Neural crest cell (in vitro differentiated cells): ENCODE results near the gene TMEM245. TPM values are rescaled to one million over a fixed set of nuclear protein-coding genes. Genes with fewer than 3 reads are reported as not detected.

Source experiments
- DNase-seq: peaks from one replicate; pipeline ENCODE4 v3.0.0; 2021; ENCODE audit warnings: low read depth, mixed read lengths, low spot score
- H3K27ac Mint-ChIP-seq: one replicate; pipeline ENCODE4 v1.8.0; 2021; ENCODE audit warnings: mild to moderate bottlenecking, mixed read lengths; ENCODE audit not compliant: unreplicated experiment
- H3K27me3 Mint-ChIP-seq: 2 replicates; pipeline ENCODE4 v1.8.0; 2021; ENCODE audit warnings: low read depth, mild to moderate bottlenecking, mixed read lengths
- H3K36me3 Mint-ChIP-seq: 2 replicates; pipeline ENCODE4 v1.8.0; 2021; ENCODE audit warnings: low read depth, mild to moderate bottlenecking, mixed read lengths
- H3K4me1 Mint-ChIP-seq: 2 replicates; pipeline ENCODE4 v1.8.0; 2021; ENCODE audit warnings: mixed read lengths
- H3K4me3 Mint-ChIP-seq: one replicate; pipeline ENCODE4 v1.8.0; 2021; ENCODE audit warnings: mild to moderate bottlenecking, mixed read lengths
- H3K9me3 Mint-ChIP-seq: 2 replicates; pipeline ENCODE4 v1.8.0; 2021; ENCODE audit warnings: mixed read lengths
- CTCF ChIP-seq: fragments of 200-600 bp; sonication (generic); conservative IDR thresholded peaks from 2 replicates; pipeline ENCODE4 v1.5.0; 2021; ENCODE audit warnings: antibody characterized with exemption, mild to moderate bottlenecking
- total RNA-seq: library from RNA; stranded (reverse); gene quantifications from 2 replicates; pipeline ENCODE4 v1.2.1, GENCODE V29; 2021

TMEM245 gene
- total RNA-seq, 1 donor from 2014 or later: 38.7 TPM

DNA sequence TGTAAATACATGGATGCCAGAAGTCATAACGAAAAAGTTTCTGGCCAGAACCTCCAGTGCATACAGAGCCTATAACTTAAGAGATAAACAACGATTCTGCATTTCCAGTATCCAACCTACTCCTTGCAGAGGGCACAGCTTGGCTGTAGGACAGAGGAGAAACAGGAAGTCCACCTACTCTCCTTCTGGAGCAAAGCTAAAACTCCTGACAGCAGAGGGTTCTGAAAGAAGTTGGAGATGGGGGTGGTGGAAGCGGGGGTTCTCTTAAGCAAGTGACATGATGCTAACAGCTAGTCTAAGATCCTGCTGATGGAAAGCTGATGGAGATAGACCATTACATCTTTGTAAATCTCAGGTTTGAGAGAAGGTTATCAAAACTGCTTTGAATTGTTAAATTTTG is 70.9 kb downstream of the TMEM245 start:
- H3K9me3 Mint-ChIP-seq: no peaks in the 10 kb centered on the region
- peaks cover 34% of the 10 kb centered on the region for H3K36me3 Mint-ChIP-seq
- TF ChIP-seq CTCF: no peak
- peaks cover 9% of the 10 kb centered on the region for H3K4me1 Mint-ChIP-seq
- H3K4me3 Mint-ChIP-seq: no peak overlapping the region
- H3K27ac Mint-ChIP-seq: no peak overlapping the region
- DNase-seq: no peak
- no peaks in the 10 kb centered on the region for H3K27me3 Mint-ChIP-seq

DNA sequence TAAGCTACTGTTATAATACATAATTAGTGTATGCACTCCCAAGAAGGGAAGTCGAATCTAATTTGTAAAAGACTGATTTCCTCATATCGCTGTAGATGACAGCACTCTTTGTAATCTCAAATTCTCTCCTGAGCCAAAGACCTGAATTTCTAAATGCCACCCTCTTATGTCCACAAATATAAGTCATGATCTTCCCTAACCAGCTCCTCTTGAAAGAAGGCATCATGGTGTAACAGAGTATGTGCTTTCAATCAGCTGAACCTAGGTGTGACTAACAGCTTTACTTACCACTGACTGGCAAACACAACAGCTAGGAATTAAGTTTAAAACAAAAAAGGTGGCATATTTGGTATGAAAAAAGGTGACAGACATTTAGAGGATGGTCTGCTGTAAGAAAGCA is 72.5 kb downstream of the TMEM245 start:
- Mint-ChIP-seq H3K4me1 (peaks cover 2% of the 10 kb centered on the region), H3K36me3 (peaks cover 34% of the 10 kb centered on the region), H3K4me3 (no peak overlapping the region), H3K27me3 (no peaks in the 10 kb centered on the region), H3K9me3 (peaks cover 2% of the 10 kb centered on the region), H3K27ac (no peak overlapping the region)
- no peak for TF ChIP-seq CTCF
- DNase-seq: no peak

- H3K36me3 Mint-ChIP-seq: peaks cover 32% of the 10 kb centered on the region
Observed at GRCh38 chr9:109046346-109046745, 73.4 kb downstream of the TMEM245 start.

GRCh38 chr9:109043578-109043977 is 76.2 kb downstream of the TMEM245 start:
- Mint-ChIP-seq H3K36me3 (peaks cover 33% of the 10 kb centered on the region), H3K27ac (no peak overlapping the region), H3K4me1 (no peaks in the 10 kb centered on the region), H3K4me3 (no peak overlapping the region), H3K27me3 (no peaks in the 10 kb centered on the region), H3K9me3 (peaks cover 2% of the 10 kb centered on the region)
- TF ChIP-seq CTCF: no peak
- DNase-seq: no peak

More at GRCh38 chr9:109046346-109046745, 73.4 kb downstream of the TMEM245 start:
- Mint-ChIP-seq H3K27ac (no peak overlapping the region), H3K4me3 (no peak overlapping the region), H3K4me1 (no peaks in the 10 kb centered on the region), H3K9me3 (peaks cover 2% of the 10 kb centered on the region), H3K27me3 (no peaks in the 10 kb centered on the region)
- DNase-seq: no peak
- TF ChIP-seq CTCF: no peak

DNA sequence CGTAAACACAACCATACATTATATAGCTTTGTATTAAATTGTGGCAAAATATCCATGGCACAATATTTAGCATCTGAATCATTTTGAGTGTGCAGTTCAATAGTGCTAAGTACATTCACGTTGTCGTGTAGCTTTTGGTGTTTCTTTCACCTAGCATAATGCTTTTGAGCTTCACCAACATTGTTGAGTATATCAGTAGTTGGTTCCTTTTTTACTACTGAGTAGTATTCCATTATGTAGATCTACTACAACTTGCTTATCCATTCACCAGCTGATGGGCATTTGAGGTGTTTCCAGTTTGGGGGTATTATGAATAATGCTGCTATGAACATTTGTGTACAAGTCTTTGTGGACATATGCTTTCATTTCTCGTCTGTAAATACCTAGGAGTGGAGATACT is 79.2 kb downstream of the TMEM245 start:
- no peak for TF ChIP-seq CTCF
- H3K9me3 Mint-ChIP-seq: peaks cover 2% of the 10 kb centered on the region
- H3K27ac Mint-ChIP-seq: no peak overlapping the region
- H3K4me1 Mint-ChIP-seq: no peaks in the 10 kb centered on the region
- no peak for DNase-seq
- H3K4me3 Mint-ChIP-seq: no peak overlapping the region
- peaks cover 33% of the 10 kb centered on the region for H3K36me3 Mint-ChIP-seq
- H3K27me3 Mint-ChIP-seq: no peaks in the 10 kb centered on the region

DNA sequence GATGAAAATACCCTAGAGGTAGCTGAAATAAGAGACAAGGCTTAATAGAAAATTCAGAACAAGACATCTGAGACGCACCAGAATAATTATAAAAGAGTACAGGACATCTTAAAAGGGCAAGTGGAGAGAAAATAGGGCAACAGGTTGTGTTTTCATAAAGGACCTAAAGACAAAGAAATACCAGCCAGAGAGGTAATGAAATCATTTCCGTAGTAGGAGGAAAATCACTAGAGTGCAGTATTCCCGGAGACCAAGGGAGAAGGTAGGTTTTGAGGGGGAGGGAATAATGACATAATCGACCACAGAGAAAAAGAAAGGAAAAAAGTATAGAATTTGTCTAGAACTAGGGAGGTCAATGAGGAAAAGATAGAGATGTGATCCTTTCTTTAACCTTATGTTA is 80.2 kb downstream of the TMEM245 start:
- DNase-seq: no peak
- H3K27ac Mint-ChIP-seq: no peak overlapping the region
- H3K9me3 Mint-ChIP-seq: peaks cover 2% of the 10 kb centered on the region
- no peak overlapping the region for H3K4me3 Mint-ChIP-seq
- TF ChIP-seq CTCF: no peak
- peaks cover 29% of the 10 kb centered on the region for H3K36me3 Mint-ChIP-seq
- no peaks in the 10 kb centered on the region for H3K27me3 Mint-ChIP-seq
- H3K4me1 Mint-ChIP-seq: no peaks in the 10 kb centered on the region
